Measurements from ENCODE around the gene KATNAL1. TPM values are rescaled to one million over a fixed set of nuclear protein-coding genes. Genes with fewer than 3 reads are reported as not detected.

KATNAL1 gene
- total RNA-seq, 2 donors from 2014 or later, result 25.0 to 25.8 TPM

- H3K9me3 Mint-ChIP-seq, result no peaks in the 10 kb centered on the region
- no peak overlapping the region for H3K4me3 Mint-ChIP-seq
Observed at GRCh38 chr13:30241532-30241931, 65.8 kb downstream of the KATNAL1 start.

GRCh38 chr13:30240608-30241007, 66.7 kb downstream of the KATNAL1 start:
- H3K27me3 Mint-ChIP-seq, result no peaks in the 10 kb centered on the region
- H3K36me3 Mint-ChIP-seq (ENCODE audit: low read depth), result peaks cover 21% of the 10 kb centered on the region
- H3K4me3 Mint-ChIP-seq, result no peak overlapping the region
- no peaks in the 10 kb centered on the region for H3K9me3 Mint-ChIP-seq
- no peak for ATAC-seq (replicated peaks)
- no peak overlapping the region for H3K27ac Mint-ChIP-seq
- H3K4me1 Mint-ChIP-seq, result no peaks in the 10 kb centered on the region

More at GRCh38 chr13:30241532-30241931, 65.8 kb downstream of the KATNAL1 start:
- Mint-ChIP-seq H3K27me3 (no peaks in the 10 kb centered on the region), H3K4me1 (no peaks in the 10 kb centered on the region), H3K36me3 (ENCODE audit: low read depth) (peaks cover 21% of the 10 kb centered on the region), H3K27ac (no peak overlapping the region)
- ATAC-seq (replicated peaks), result peak; percentile 70

- Mint-ChIP-seq H3K4me3 (no peak overlapping the region), H3K9me3 (no peaks in the 10 kb centered on the region), H3K36me3 (ENCODE audit: low read depth) (peaks cover 15% of the 10 kb centered on the region), H3K27ac (no peak overlapping the region), H3K27me3 (no peaks in the 10 kb centered on the region), H3K4me1 (no peaks in the 10 kb centered on the region)
- ATAC-seq (replicated peaks), result no peak
Observed at GRCh38 chr13:30235216-30235615, 72.1 kb downstream of the KATNAL1 start.

GRCh38 chr13:30234619-30235162, 72.7 kb downstream of the KATNAL1 start:
- Mint-ChIP-seq H3K36me3 (ENCODE audit: low read depth) (peaks cover 15% of the 10 kb centered on the region), H3K9me3 (no peaks in the 10 kb centered on the region), H3K4me3 (no peak overlapping the region), H3K27ac (no peak overlapping the region), H3K4me1 (no peaks in the 10 kb centered on the region), H3K27me3 (no peaks in the 10 kb centered on the region)
- no peak for ATAC-seq (replicated peaks)

- Mint-ChIP-seq H3K27me3 (no peaks in the 10 kb centered on the region), H3K9me3 (no peaks in the 10 kb centered on the region), H3K36me3 (ENCODE audit: low read depth) (peaks cover 73% of the 10 kb centered on the region), H3K27ac (peak overlapping the region; percentile 63), H3K4me1 (peaks cover 6% of the 10 kb centered on the region), H3K4me3 (peak overlapping the region; percentile 20)
- ATAC-seq (replicated peaks), result peak; percentile 95
Observed at GRCh38 chr13:30224732-30225131, 82.6 kb downstream of the KATNAL1 start.

GRCh38 chr13:30222254-30222653, 85.1 kb downstream of the KATNAL1 start:
- H3K4me3 Mint-ChIP-seq, result no peak overlapping the region
- no peaks in the 10 kb centered on the region for H3K27me3 Mint-ChIP-seq
- H3K4me1 Mint-ChIP-seq, result peaks cover 6% of the 10 kb centered on the region
- H3K27ac Mint-ChIP-seq, result no peak overlapping the region
- H3K9me3 Mint-ChIP-seq, result no peaks in the 10 kb centered on the region
- peaks cover 52% of the 10 kb centered on the region for H3K36me3 Mint-ChIP-seq (ENCODE audit: low read depth)
- ATAC-seq (replicated peaks), result peak; percentile 42

GRCh38 chr13:30216111-30216510, 91.2 kb downstream of the KATNAL1 start:
- no peak for ATAC-seq (replicated peaks)
- H3K27me3 Mint-ChIP-seq, result no peaks in the 10 kb centered on the region
- H3K4me1 Mint-ChIP-seq, result no peaks in the 10 kb centered on the region
- H3K9me3 Mint-ChIP-seq, result no peaks in the 10 kb centered on the region
- H3K27ac Mint-ChIP-seq, result no peak overlapping the region
- H3K36me3 Mint-ChIP-seq (ENCODE audit: low read depth), result peaks cover 3% of the 10 kb centered on the region
- H3K4me3 Mint-ChIP-seq, result no peak overlapping the region

- ATAC-seq (replicated peaks), result no peak
- Mint-ChIP-seq H3K27me3 (no peaks in the 10 kb centered on the region), H3K27ac (no peak overlapping the region), H3K4me1 (no peaks in the 10 kb centered on the region), H3K9me3 (no peaks in the 10 kb centered on the region), H3K36me3 (ENCODE audit: low read depth) (peaks cover 26% of the 10 kb centered on the region), H3K4me3 (no peak overlapping the region)
Observed at GRCh38 chr13:30212256-30212655, 95.1 kb downstream of the KATNAL1 start.

- H3K27ac Mint-ChIP-seq, result no peak overlapping the region
- H3K36me3 Mint-ChIP-seq (ENCODE audit: low read depth), result peaks cover 31% of the 10 kb centered on the region
- H3K4me3 Mint-ChIP-seq, result no peak overlapping the region
- no peaks in the 10 kb centered on the region for H3K9me3 Mint-ChIP-seq
- no peak for ATAC-seq (replicated peaks)
- no peaks in the 10 kb centered on the region for H3K4me1 Mint-ChIP-seq
- H3K27me3 Mint-ChIP-seq, result no peaks in the 10 kb centered on the region
Observed at GRCh38 chr13:30211745-30212144, 95.6 kb downstream of the KATNAL1 start.

- H3K4me1 Mint-ChIP-seq, result no peaks in the 10 kb centered on the region
- ATAC-seq (replicated peaks), result peak; percentile 94
- peak overlapping the region; percentile 41 for H3K27ac Mint-ChIP-seq
- H3K36me3 Mint-ChIP-seq (ENCODE audit: low read depth), result peaks cover 26% of the 10 kb centered on the region
- no peaks in the 10 kb centered on the region for H3K27me3 Mint-ChIP-seq
- no peak overlapping the region for H3K4me3 Mint-ChIP-seq
- H3K9me3 Mint-ChIP-seq, result no peaks in the 10 kb centered on the region
Observed at GRCh38 chr13:30204564-30204963, 102.8 kb downstream of the KATNAL1 start.

GRCh38 chr13:30196025-30196424, 111.3 kb downstream of the KATNAL1 start:
- no peak overlapping the region for H3K4me3 Mint-ChIP-seq
- H3K27me3 Mint-ChIP-seq, result no peaks in the 10 kb centered on the region
- H3K27ac Mint-ChIP-seq, result no peak overlapping the region
- no peak for ATAC-seq (replicated peaks)
- no peaks in the 10 kb centered on the region for H3K9me3 Mint-ChIP-seq
- no peaks in the 10 kb centered on the region for H3K4me1 Mint-ChIP-seq
- no peaks in the 10 kb centered on the region for H3K36me3 Mint-ChIP-seq (ENCODE audit: low read depth)

GRCh38 chr13:30194906-30195305, 112.4 kb downstream of the KATNAL1 start:
- H3K4me3 Mint-ChIP-seq, result no peak overlapping the region
- H3K4me1 Mint-ChIP-seq, result no peaks in the 10 kb centered on the region
- H3K36me3 Mint-ChIP-seq (ENCODE audit: low read depth), result no peaks in the 10 kb centered on the region
- H3K27me3 Mint-ChIP-seq, result no peaks in the 10 kb centered on the region
- no peak for ATAC-seq (replicated peaks)
- H3K9me3 Mint-ChIP-seq, result no peaks in the 10 kb centered on the region
- no peak overlapping the region for H3K27ac Mint-ChIP-seq

GRCh38 chr13:30193279-30194234, 113.8 kb downstream of the KATNAL1 start:
- Mint-ChIP-seq H3K27me3 (no peaks in the 10 kb centered on the region), H3K27ac (no peak overlapping the region), H3K36me3 (ENCODE audit: low read depth) (no peaks in the 10 kb centered on the region), H3K4me1 (no peaks in the 10 kb centered on the region), H3K4me3 (no peak overlapping the region), H3K9me3 (no peaks in the 10 kb centered on the region)
- ATAC-seq (replicated peaks), result no peak

- no peak for ATAC-seq (replicated peaks)
- Mint-ChIP-seq H3K27me3 (no peaks in the 10 kb centered on the region), H3K4me1 (no peaks in the 10 kb centered on the region), H3K36me3 (ENCODE audit: low read depth) (no peaks in the 10 kb centered on the region), H3K27ac (no peak overlapping the region), H3K4me3 (no peak overlapping the region), H3K9me3 (no peaks in the 10 kb centered on the region)
Observed at GRCh38 chr13:30192320-30193093, 114.8 kb downstream of the KATNAL1 start.
